PC-3 (cell line): ENCODE data around the gene OOSP4B.
"Not testable (repeated sequence)": the region's sequence is repeated elsewhere in the genome, so short reads cannot be mapped to it uniquely, and the experiment has no call there.

Experiments used
- EZH2 ChIP-seq: fragments of 300-600 bp; sonication (generic); IDR thresholded peaks from one replicate; pipeline ENCODE4 v1.6.1; 2017; ENCODE audit warnings: antibody characterized with exemption, mild to moderate bottlenecking, low read length; ENCODE audit not compliant: unreplicated experiment
- TF ChIP-seq, protein P1 (sequence below): fragments of 300-600 bp; sonication (generic); conservative IDR thresholded peaks from 2 replicates; pipeline ENCODE4 v1.5.1; 2017; ENCODE audit warnings: antibody characterized with exemption, low read depth, mild to moderate bottlenecking, low read length

DNA sequence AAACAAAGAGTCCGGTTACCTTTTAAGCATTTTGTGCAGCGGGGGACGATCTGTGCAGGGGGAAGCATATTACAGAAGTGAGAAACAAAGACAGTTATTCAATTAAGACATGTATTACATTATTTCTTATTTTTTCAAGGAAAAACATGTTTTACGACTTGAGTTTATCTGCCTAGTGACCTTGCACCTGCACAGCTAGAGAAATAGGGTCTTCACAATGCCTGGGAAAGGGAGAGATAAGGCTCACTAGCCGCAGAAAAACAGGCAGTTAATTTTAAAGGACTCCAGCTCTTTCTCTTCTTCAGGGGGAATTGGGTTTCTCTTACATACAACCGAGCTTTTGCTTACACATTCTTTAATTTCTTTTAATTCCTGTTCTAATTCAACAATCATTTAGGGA is 54.7 kb downstream of the OOSP4B start:
- not testable (repeated sequence) for TF ChIP-seq EZH2
- TF ChIP-seq, protein P1, sequence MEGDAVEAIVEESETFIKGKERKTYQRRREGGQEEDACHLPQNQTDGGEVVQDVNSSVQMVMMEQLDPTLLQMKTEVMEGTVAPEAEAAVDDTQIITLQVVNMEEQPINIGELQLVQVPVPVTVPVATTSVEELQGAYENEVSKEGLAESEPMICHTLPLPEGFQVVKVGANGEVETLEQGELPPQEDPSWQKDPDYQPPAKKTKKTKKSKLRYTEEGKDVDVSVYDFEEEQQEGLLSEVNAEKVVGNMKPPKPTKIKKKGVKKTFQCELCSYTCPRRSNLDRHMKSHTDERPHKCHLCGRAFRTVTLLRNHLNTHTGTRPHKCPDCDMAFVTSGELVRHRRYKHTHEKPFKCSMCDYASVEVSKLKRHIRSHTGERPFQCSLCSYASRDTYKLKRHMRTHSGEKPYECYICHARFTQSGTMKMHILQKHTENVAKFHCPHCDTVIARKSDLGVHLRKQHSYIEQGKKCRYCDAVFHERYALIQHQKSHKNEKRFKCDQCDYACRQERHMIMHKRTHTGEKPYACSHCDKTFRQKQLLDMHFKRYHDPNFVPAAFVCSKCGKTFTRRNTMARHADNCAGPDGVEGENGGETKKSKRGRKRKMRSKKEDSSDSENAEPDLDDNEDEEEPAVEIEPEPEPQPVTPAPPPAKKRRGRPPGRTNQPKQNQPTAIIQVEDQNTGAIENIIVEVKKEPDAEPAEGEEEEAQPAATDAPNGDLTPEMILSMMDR, result not testable (repeated sequence)
